ENCODE data around the gene UBE2L6.

The UBE2L6 gene

GRCh38 chr11:57567515-57568329 is at the start of gene UBE2L6:
UBE2L6 (minus strand) TSS chr11:57567672; CDS start chr11:57567611, 61 bp downstream.
- DNase-seq (ENCODE audit: low read depth in 3 of 3): peak; percentile 55 to 60 (median 56)

- no peak for DNase-seq (ENCODE audit: low read depth in 3 of 3)
These were observed 49.1 kb upstream of the UBE2L6 start for GRCh38 chr11:57616595-57616994.

- DNase-seq (ENCODE audit: low read depth in 3 of 3): no peak
These were observed 47.8 kb upstream of the UBE2L6 start for GRCh38 chr11:57615308-57615707.

- no peak for DNase-seq (ENCODE audit: low read depth in 3 of 3)
These were observed 46.8 kb upstream of the UBE2L6 start for GRCh38 chr11:57614234-57614772.

- no peak for DNase-seq (ENCODE audit: low read depth in 3 of 3)
These were observed 42.7 kb upstream of the UBE2L6 start for GRCh38 chr11:57610170-57610569.

GRCh38 chr11:57605028-57605420 is 37.6 kb upstream of the UBE2L6 start:
- no peak for DNase-seq (ENCODE audit: low read depth in 3 of 3)

GRCh38 chr11:57604296-57605027 is 37.0 kb upstream of the UBE2L6 start:
- DNase-seq (ENCODE audit: low read depth in 3 of 3): no peak

GRCh38 chr11:57601297-57601696 is 33.8 kb upstream of the UBE2L6 start:
- DNase-seq (ENCODE audit: low read depth in 3 of 3): no peak

GRCh38 chr11:57599381-57599780 is 31.9 kb upstream of the UBE2L6 start:
- DNase-seq (ENCODE audit: low read depth in 3 of 3): no peak

GRCh38 chr11:57598831-57599155 is 31.3 kb upstream of the UBE2L6 start:
- DNase-seq (ENCODE audit: low read depth in 3 of 3): no peak

GRCh38 chr11:57597916-57598830 is 30.7 kb upstream of the UBE2L6 start:
- no peak for DNase-seq (ENCODE audit: low read depth in 3 of 3)

GRCh38 chr11:57597461-57597915 is 30.0 kb upstream of the UBE2L6 start, which contains the start of gene SERPING1:
SERPING1 (plus strand) TSS chr11:57597685; CDS start chr11:57598271, 586 bp downstream.
- no peak for DNase-seq (ENCODE audit: low read depth in 3 of 3)

GRCh38 chr11:57596266-57596885 is 28.9 kb upstream of the UBE2L6 start:
- DNase-seq (ENCODE audit: low read depth in 3 of 3): no peak

GRCh38 chr11:57588046-57588710 is 20.7 kb upstream of the UBE2L6 start:
- no peak for DNase-seq (ENCODE audit: low read depth in 3 of 3)

- DNase-seq (ENCODE audit: low read depth in 3 of 3): no peak
These were observed 19.3 kb upstream of the UBE2L6 start for GRCh38 chr11:57586711-57587245.

- DNase-seq (ENCODE audit: low read depth in 3 of 3): no peak
These were observed 17.8 kb upstream of the UBE2L6 start for GRCh38 chr11:57585301-57585700.

GRCh38 chr11:57584341-57584740 is 16.9 kb upstream of the UBE2L6 start:
- DNase-seq (ENCODE audit: low read depth in 3 of 3): no peak

- DNase-seq (ENCODE audit: low read depth in 3 of 3): no peak
These were observed 6.6 kb upstream of the UBE2L6 start for GRCh38 chr11:57574061-57574460.

- DNase-seq (ENCODE audit: low read depth in 3 of 3): no peak
These were observed 4.1 kb upstream of the UBE2L6 start for GRCh38 chr11:57571606-57572005.

GRCh38 chr11:57568330-57568766 is 876 bp upstream of the UBE2L6 start:
- peak; percentile 80 to 83 (median 80) for DNase-seq (ENCODE audit: low read depth in 3 of 3)

Measured in stimulated activated CD4-positive, alpha-beta T cell treated with anti-CD3 and anti-CD28 coated beads, TNF-alpha, amount 100 ng/mL, for 4 hours (primary cell).